ENCODE results near the gene SSBP3. TPM values are rescaled to one million over a fixed set of nuclear protein-coding genes. Genes with fewer than 3 reads are reported as not detected.

The SSBP3 gene
- total and polyA plus RNA-seq, 9 of the 15 experiments (the other 6 are each of a cell fraction or from before 2014, with no cell fraction given): 8.7 to 108 (median 33.8) TPM

- TF ChIP-seq ZBTB49 (CRISPR knock-in tag; IDR thresholded peaks at IDR 0.05; ENCODE audit: borderline replicate concordance) (no peak), HDAC1 (IDR thresholded peaks at IDR 0.05) (0 out of 4 replicates have a peak, but pooled peaks of 1 of the 2 experiments have one; percentile 28), HDGF (IDR thresholded peaks at IDR 0.05) (no peak), RBFOX2 (IDR thresholded peaks at IDR 0.05; ENCODE audit: low read depth, low read length) (0 out of 2 replicates have a peak, but pooled peaks have one; percentile 21), TEAD4 (IDR thresholded peaks at IDR 0.05; ENCODE audit: low read length) (peak; percentile 37; the same call in 1 of the 2 replicates), TEAD4 (CRISPR knock-in tag; IDR thresholded peaks at IDR 0.05; ENCODE audit: borderline replicate concordance) (no peak), SIX5 (IDR thresholded peaks at IDR 0.05; ENCODE audit: borderline replicate concordance in 1 of 2, insufficient read depth in 1 of 2, low read depth in 1 of 2, low read length in 2 of 2) (no peak), JUNB (CRISPR knock-in tag; conservative IDR thresholded peaks at IDR 0.05) (no peak), NR0B1 (IDR thresholded peaks at IDR 0.05; ENCODE audit: partially characterized antibody) (no peak), KDM1A (IDR thresholded peaks at IDR 0.05) (no peak; a peak in 1 of 4 replicates), GABPB2 (CRISPR knock-in tag; conservative IDR thresholded peaks at IDR 0.05) (no peak), GTF3C2 (IDR thresholded peaks at IDR 0.05; ENCODE audit: borderline replicate concordance, extremely low read depth, insufficient read length) (no peak), HEY1 (CRISPR knock-in tag; IDR thresholded peaks at IDR 0.05; ENCODE audit: borderline replicate concordance) (no peak), PHF21A (IDR thresholded peaks at IDR 0.05; ENCODE audit: borderline replicate concordance, low read depth) (no peak), MLLT1 (IDR thresholded peaks at IDR 0.05) (0 out of 4 replicates have a peak, but pooled peaks of 1 of the 2 experiments have one; percentile 26), SMARCE1 (IDR thresholded peaks at IDR 0.05) (peak; percentile 59; the same call in 1 of the 2 replicates), ZNF347 (CRISPR knock-in tag; IDR thresholded peaks at IDR 0.05; ENCODE audit: low read depth) (no peak), ZBTB43 (CRISPR knock-in tag; IDR thresholded peaks at IDR 0.05) (no peak)
Measured at GRCh38 chr1:54355931-54356679, 50.1 kb downstream of the SSBP3 start (continued).
